Effector memory CD4-positive, alpha-beta T cell (primary cell): ENCODE results near the gene EEF1A1.

Source experiments
- DNase-seq, 3 donors: peaks; one replicate each; pipeline ENCODE4 v3.0.0-alpha.2; 2020
- H3K27ac ChIP-seq: 2 replicates; pipeline ENCODE4 v1.7.0; 2013; ENCODE audit warnings: mild to moderate bottlenecking, low read length, moderate library complexity; ENCODE audit not compliant: insufficient read depth, poor library complexity, severe bottlenecking
- H3K27me3 ChIP-seq: replicated peaks from 2 replicates; pipeline ENCODE4 v1.7.0; 2013; ENCODE audit warnings: mild to moderate bottlenecking, low read length; ENCODE audit not compliant: insufficient read depth, control insufficient read depth, poor library complexity, severe bottlenecking
- H3K36me3 ChIP-seq: 2 replicates; pipeline ENCODE4 v1.7.0; 2013; ENCODE audit warnings: mild to moderate bottlenecking, low read length, moderate library complexity; ENCODE audit not compliant: control insufficient read depth, insufficient read depth
- H3K4me1 ChIP-seq: 2 replicates; pipeline ENCODE4 v1.7.0; 2013; ENCODE audit warnings: low read length, mild to moderate bottlenecking; ENCODE audit not compliant: control insufficient read depth, insufficient read depth, poor library complexity, severe bottlenecking
- H3K4me3 ChIP-seq: 2 replicates; pipeline ENCODE4 v1.7.0; 2013; ENCODE audit warnings: low read length, low read depth, mild to moderate bottlenecking; ENCODE audit not compliant: insufficient read depth, poor library complexity, severe bottlenecking
- H3K9me3 ChIP-seq: 2 replicates; pipeline ENCODE4 v1.7.0; 2013; ENCODE audit warnings: mild to moderate bottlenecking, low read length, moderate library complexity; ENCODE audit not compliant: control insufficient read depth

The EEF1A1 gene

GRCh38 chr6:73477407-73477806 is 43.4 kb downstream of the EEF1A1 start:
- H3K4me3 ChIP-seq: no peak overlapping the region
- H3K36me3 ChIP-seq: peaks cover 67% of the 10 kb centered on the region
- DNase-seq: no peak
- no peak overlapping the region for H3K27ac ChIP-seq
- H3K27me3 ChIP-seq: no peaks in the 10 kb centered on the region
- no peaks in the 10 kb centered on the region for H3K4me1 ChIP-seq
- no peaks in the 10 kb centered on the region for H3K9me3 ChIP-seq

- no peak overlapping the region for H3K4me3 ChIP-seq
- no peak for DNase-seq
- no peaks in the 10 kb centered on the region for H3K4me1 ChIP-seq
- H3K9me3 ChIP-seq: no peaks in the 10 kb centered on the region
- H3K27ac ChIP-seq: no peak overlapping the region
- H3K27me3 ChIP-seq: no peaks in the 10 kb centered on the region
- peaks cover 64% of the 10 kb centered on the region for H3K36me3 ChIP-seq
Observed at GRCh38 chr6:73476723-73477122, 44.1 kb downstream of the EEF1A1 start.

GRCh38 chr6:73471686-73472290 is 49.0 kb downstream of the EEF1A1 start:
- Histone ChIP-seq H3K27me3 (no peaks in the 10 kb centered on the region), H3K9me3 (no peaks in the 10 kb centered on the region), H3K4me3 (no peak overlapping the region), H3K4me1 (no peaks in the 10 kb centered on the region), H3K27ac (no peak overlapping the region), H3K36me3 (peaks cover 54% of the 10 kb centered on the region)
- DNase-seq: no peak
